ENCODE measurements around the gene SLC5A1. TPM values are rescaled to one million over a fixed set of nuclear protein-coding genes. Genes with fewer than 3 reads are reported as not detected.

SLC5A1 gene
- total RNA-seq, result not detected

DNA sequence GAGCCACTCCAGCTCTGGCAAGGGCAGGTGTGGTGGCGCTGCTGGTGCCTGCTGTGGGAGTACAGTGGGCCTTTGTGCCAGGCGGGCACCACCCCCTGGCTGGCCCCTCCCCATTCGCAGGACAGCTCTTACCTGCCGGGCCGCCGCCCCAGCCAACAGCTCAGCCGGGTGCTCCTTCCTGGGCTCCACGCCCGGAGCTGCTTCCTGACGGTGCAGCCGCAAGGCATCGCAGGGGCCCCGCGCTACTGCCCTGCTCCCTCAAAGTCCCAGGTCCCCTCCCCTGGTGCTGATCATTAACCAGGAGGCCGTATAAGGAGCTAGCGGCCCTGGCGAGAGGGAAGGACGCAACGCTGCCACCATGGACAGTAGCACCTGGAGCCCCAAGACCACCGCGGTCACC is at the start of gene SLC5A1:
TSS of gene SLC5A1 (plus strand) at position 338 of the 400 bp plus-strand sequence. CDS start at position 359, 21 bp downstream.
- ChIA-PET CTCF (no interaction called here), POLR2A (no interaction called here)
- ATAC-seq, result no peak
- Mint-ChIP-seq H3K9me3 (ENCODE audit: insufficient read depth) (no peaks in the 10 kb centered on the region), H3K4me3 (no peak within 1 kb of the TSS), H3K27me3 (ENCODE audit: low read depth) (peaks cover 74% of the 10 kb centered on the region), H3K27ac (no peak within 1 kb of the TSS), H3K4me1 (ENCODE audit: low read depth) (no peaks in the 10 kb centered on the region), H3K36me3 (ENCODE audit: low read depth) (no peaks in the 10 kb centered on the region)
- no peak for DNase-seq

DNA sequence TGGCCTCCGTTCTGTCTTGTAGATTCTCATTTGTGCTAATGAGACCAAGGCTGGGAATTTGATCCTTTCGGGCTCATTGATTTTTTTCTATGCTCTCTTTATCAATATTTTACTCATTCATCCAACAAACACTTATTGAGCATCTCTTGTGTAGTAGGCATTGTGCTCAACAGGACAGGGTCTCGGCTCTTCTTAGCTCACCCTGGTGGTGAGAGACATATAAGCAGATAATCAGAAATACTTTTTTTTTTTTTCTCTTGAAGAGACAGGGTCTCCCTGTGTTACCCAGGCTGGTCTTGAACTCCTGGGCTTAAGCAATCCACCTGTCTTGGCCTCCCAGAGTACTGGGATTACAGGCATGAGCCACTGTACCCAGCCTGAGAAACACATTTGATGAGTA is 48.0 kb upstream of the SLC5A1 start:
- POLR2A ChIA-PET, result interaction anchor here (0.7 kb wide), 1 partner anchor 254 kb away, joined by 3 read pairs; no protein-coding TSS in a partner anchor
- Mint-ChIP-seq H3K36me3 (ENCODE audit: low read depth) (no peaks in the 10 kb centered on the region), H3K9me3 (ENCODE audit: insufficient read depth) (no peaks in the 10 kb centered on the region), H3K27ac (no peak overlapping the region), H3K4me1 (ENCODE audit: low read depth) (no peaks in the 10 kb centered on the region), H3K27me3 (ENCODE audit: low read depth) (peaks cover 15% of the 10 kb centered on the region), H3K4me3 (no peak overlapping the region)
- DNase-seq, result no peak
- CTCF ChIA-PET, result no interaction called here
- ATAC-seq, result no peak

DNA sequence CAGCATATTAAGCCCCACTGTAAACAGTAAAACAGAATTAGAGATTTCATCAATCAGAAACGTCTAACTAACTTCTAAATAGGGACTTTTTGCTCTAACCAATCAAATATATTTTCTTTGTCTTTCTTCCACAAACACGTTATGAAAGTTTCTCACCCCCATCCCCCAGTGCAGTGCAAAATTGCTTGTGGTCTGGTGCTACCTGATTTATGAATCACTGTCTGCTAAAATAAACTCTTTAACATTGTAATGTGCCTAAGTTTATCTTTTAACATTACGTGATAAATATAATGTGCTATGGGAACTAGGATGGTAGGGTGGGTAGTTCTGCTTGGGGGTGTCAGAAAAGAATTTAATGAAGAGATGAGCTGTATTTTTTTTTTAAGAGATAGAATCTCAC is 47.3 kb upstream of the SLC5A1 start:
- ChIA-PET CTCF (no interaction called here), POLR2A (interaction anchor here (0.6 kb wide), 1 partner anchor 449 kb away, joined by 3 read pairs; no protein-coding TSS in a partner anchor)
- peaks cover 12% of the 10 kb centered on the region for H3K27me3 Mint-ChIP-seq (ENCODE audit: low read depth)
- no peaks in the 10 kb centered on the region for H3K36me3 Mint-ChIP-seq (ENCODE audit: low read depth)
- H3K4me3 Mint-ChIP-seq, result no peak overlapping the region
- H3K4me1 Mint-ChIP-seq (ENCODE audit: low read depth), result no peaks in the 10 kb centered on the region
- ATAC-seq, result no peak
- DNase-seq, result no peak
- H3K27ac Mint-ChIP-seq, result no peak overlapping the region
- no peaks in the 10 kb centered on the region for H3K9me3 Mint-ChIP-seq (ENCODE audit: insufficient read depth)

DNA sequence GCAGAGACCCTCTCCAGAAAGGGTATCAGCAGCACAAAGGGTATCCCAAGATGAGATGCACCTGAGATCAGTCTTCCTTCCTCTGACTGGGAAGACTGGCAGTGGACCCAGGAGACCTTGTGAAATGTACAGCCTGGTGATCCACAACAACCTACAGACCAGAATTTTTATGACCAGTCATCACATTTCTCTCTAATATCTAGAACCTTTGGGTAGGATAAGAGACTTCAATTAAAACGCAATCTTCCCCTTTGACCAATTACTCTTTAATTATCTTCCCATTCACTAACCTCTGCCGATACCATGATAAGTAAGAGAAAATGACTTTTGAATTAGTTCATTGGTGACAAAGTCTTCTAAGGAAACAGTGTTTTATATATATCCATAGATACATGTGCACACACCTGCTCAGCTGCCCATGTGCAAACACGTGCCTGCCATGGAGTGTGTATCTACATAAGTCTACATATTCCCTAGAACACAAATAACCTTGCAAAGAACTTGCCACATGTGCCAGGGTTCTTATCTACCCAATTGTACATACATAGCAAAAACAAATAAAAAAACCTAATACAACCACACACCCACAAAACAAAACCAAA is 44.2 kb upstream of the SLC5A1 start:
- Mint-ChIP-seq H3K4me3 (no peak overlapping the region), H3K4me1 (ENCODE audit: low read depth) (no peaks in the 10 kb centered on the region), H3K27ac (no peak overlapping the region), H3K9me3 (ENCODE audit: insufficient read depth) (no peaks in the 10 kb centered on the region), H3K36me3 (ENCODE audit: low read depth) (no peaks in the 10 kb centered on the region), H3K27me3 (ENCODE audit: low read depth) (peaks cover 14% of the 10 kb centered on the region)
- DNase-seq, result no peak
- POLR2A ChIA-PET, result no interaction called here
- ATAC-seq, result no peak
- CTCF ChIA-PET, result interaction anchor here (1.0 kb wide), 1 partner anchor 29 kb away, joined by 3 read pairs; no protein-coding TSS in a partner anchor

DNA sequence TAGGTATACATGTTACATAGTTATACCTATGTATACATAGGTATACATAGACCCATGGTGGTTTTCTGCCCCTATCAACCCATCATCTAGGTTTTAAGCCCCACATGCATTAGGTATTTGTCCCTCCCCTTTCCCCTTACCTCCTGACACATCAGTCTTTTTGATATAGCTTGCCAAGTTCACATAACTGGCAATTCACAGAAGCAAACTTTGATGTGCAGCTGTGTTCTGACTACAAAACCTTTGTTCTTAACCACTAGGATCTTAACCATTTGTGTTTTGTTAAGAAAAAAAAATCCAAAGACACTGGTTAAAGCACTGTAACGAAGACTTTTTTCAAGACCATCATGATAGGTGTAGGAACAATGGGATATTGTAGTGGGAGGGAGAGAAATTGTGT is 42.9 kb upstream of the SLC5A1 start:
- ChIA-PET CTCF (no interaction called here), POLR2A (no interaction called here)
- Mint-ChIP-seq H3K36me3 (ENCODE audit: low read depth) (no peaks in the 10 kb centered on the region), H3K27ac (no peak overlapping the region), H3K9me3 (ENCODE audit: insufficient read depth) (no peaks in the 10 kb centered on the region), H3K27me3 (ENCODE audit: low read depth) (peaks cover 14% of the 10 kb centered on the region), H3K4me1 (ENCODE audit: low read depth) (no peaks in the 10 kb centered on the region), H3K4me3 (no peak overlapping the region)
- DNase-seq, result no peak
- no peak for ATAC-seq

DNA sequence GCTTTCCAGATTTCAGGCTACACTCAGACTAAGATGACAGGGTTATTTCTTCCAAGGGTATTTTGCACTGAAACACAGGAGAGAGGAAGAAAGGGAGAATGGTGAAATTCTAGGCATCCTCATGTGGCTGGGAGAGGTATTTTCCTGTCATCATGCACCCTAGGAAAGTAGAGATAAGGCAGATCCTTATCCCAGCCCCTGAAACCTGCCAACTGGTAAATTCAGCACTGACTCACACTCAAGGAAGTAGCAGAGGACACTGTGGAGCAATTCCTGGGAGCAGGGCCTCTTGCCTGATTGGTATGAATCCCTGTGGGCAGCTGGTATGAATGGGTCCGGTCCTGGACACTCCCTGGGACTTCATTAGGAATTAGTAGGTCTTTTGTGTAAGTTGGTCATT is 37.6 kb upstream of the SLC5A1 start:
- Mint-ChIP-seq H3K27ac (no peak overlapping the region), H3K4me3 (no peak overlapping the region), H3K9me3 (ENCODE audit: insufficient read depth) (no peaks in the 10 kb centered on the region), H3K4me1 (ENCODE audit: low read depth) (no peaks in the 10 kb centered on the region), H3K27me3 (ENCODE audit: low read depth) (peaks cover 8% of the 10 kb centered on the region), H3K36me3 (ENCODE audit: low read depth) (no peaks in the 10 kb centered on the region)
- DNase-seq (no peak), ATAC-seq (no peak)
- ChIA-PET CTCF (no interaction called here), POLR2A (no interaction called here)

DNA sequence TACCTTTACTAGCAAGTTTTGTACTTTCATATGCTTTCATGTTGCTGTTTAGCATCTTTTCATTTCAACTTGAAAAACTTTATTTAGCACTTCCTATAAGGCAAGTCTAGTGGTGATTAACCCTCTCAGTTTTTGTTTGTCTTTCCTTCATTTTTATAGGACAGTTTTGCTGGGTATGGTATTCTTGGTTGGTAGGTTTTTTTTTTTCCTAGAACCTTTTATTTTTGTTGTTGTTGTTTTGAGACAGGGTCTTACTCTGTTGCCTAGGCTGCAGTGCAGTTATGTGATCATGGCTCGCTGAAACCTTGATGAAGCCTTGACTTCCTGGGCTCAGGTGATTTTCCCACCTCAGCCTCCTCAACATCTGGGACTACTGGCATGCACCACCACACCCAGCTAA is 29.9 kb upstream of the SLC5A1 start:
- no peaks in the 10 kb centered on the region for H3K4me1 Mint-ChIP-seq (ENCODE audit: low read depth)
- no peak overlapping the region for H3K4me3 Mint-ChIP-seq
- no peak overlapping the region for H3K27ac Mint-ChIP-seq
- peaks cover 7% of the 10 kb centered on the region for H3K27me3 Mint-ChIP-seq (ENCODE audit: low read depth)
- CTCF ChIA-PET, result no interaction called here
- peaks cover 6% of the 10 kb centered on the region for H3K9me3 Mint-ChIP-seq (ENCODE audit: insufficient read depth)
- no peak for ATAC-seq
- no peak for DNase-seq
- H3K36me3 Mint-ChIP-seq (ENCODE audit: low read depth), result no peaks in the 10 kb centered on the region
- POLR2A ChIA-PET, result no interaction called here

DNA sequence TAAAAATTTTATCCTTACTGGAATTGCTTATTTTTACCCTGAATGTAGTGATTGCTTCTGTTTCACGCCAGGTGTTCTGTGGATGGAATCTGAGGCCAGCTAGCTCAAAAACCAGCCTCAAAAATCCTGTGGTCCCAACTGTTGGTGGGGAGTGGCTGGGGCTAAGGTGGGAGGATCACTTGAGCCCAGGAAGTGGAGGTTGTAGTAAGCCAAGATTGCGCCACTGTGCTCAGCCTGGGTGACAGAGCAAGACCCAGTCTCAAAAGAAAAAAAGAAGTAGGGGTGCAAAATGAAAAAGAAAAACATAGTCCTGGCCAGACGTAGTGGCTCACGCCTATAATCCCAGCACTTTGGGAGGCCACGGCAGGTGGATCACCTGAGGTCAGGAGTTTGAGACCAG is 27.0 kb upstream of the SLC5A1 start:
- no peak overlapping the region for H3K27ac Mint-ChIP-seq
- H3K27me3 Mint-ChIP-seq (ENCODE audit: low read depth), result peaks cover 12% of the 10 kb centered on the region
- no peak for DNase-seq
- no peak overlapping the region for H3K4me3 Mint-ChIP-seq
- POLR2A ChIA-PET, result no interaction called here
- peaks cover 6% of the 10 kb centered on the region for H3K9me3 Mint-ChIP-seq (ENCODE audit: insufficient read depth)
- no peaks in the 10 kb centered on the region for H3K36me3 Mint-ChIP-seq (ENCODE audit: low read depth)
- ATAC-seq, result no peak
- H3K4me1 Mint-ChIP-seq (ENCODE audit: low read depth), result no peaks in the 10 kb centered on the region
- CTCF ChIA-PET, result no interaction called here

DNA sequence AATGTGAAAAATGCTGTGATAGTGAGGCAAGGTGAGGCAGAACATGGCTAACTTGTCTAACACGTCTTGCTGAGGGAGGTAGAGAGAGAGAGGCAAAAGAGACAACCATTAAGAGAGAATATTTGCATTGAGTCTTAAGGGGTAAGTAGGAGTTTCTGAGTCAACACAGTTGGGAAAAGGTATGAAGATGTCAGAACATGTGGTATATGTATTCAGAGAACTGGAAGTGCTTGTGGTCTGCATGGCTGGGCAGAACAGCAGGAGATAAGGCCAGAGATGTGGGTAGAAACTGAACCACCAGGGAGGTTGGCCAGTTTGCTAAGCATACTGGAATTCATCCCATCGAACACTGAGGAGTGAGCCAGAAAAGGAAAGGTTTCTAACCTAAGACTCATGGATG is 25.0 kb upstream of the SLC5A1 start:
- no peak for ATAC-seq
- H3K27ac Mint-ChIP-seq, result no peak overlapping the region
- CTCF ChIA-PET, result interaction anchor here (1.0 kb wide), 1 partner anchor 983 kb away, joined by 3 read pairs; no protein-coding TSS in a partner anchor
- POLR2A ChIA-PET, result no interaction called here
- peaks cover 6% of the 10 kb centered on the region for H3K9me3 Mint-ChIP-seq (ENCODE audit: insufficient read depth)
- H3K27me3 Mint-ChIP-seq (ENCODE audit: low read depth), result peaks cover 14% of the 10 kb centered on the region
- H3K4me3 Mint-ChIP-seq, result no peak overlapping the region
- H3K4me1 Mint-ChIP-seq (ENCODE audit: low read depth), result no peaks in the 10 kb centered on the region
- no peaks in the 10 kb centered on the region for H3K36me3 Mint-ChIP-seq (ENCODE audit: low read depth)
- no peak for DNase-seq

DNA sequence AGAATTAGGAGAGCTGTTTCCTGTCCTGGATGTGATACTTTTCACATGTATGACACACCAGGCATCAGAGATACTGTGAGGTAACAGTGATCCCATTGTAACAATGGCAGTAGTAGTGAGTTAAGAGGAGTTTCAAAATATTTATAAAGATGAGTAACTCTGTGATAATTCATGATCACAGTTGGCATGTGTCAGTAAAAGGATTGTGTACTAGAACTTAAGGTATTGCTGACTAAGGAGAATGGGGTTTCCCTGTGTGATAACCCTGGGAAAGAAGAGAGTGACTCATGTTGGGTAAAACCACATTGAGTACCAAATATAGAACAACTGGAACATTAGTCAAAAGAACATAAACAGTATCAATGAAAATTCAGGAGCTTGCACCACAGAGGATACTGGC is 22.9 kb upstream of the SLC5A1 start:
- no peaks in the 10 kb centered on the region for H3K4me1 Mint-ChIP-seq (ENCODE audit: low read depth)
- ChIA-PET CTCF (no interaction called here), POLR2A (no interaction called here)
- no peak overlapping the region for H3K4me3 Mint-ChIP-seq
- peaks cover 16% of the 10 kb centered on the region for H3K27me3 Mint-ChIP-seq (ENCODE audit: low read depth)
- DNase-seq, result no peak
- H3K36me3 Mint-ChIP-seq (ENCODE audit: low read depth), result no peaks in the 10 kb centered on the region
- no peak for ATAC-seq
- H3K9me3 Mint-ChIP-seq (ENCODE audit: insufficient read depth), result no peaks in the 10 kb centered on the region
- no peak overlapping the region for H3K27ac Mint-ChIP-seq

DNA sequence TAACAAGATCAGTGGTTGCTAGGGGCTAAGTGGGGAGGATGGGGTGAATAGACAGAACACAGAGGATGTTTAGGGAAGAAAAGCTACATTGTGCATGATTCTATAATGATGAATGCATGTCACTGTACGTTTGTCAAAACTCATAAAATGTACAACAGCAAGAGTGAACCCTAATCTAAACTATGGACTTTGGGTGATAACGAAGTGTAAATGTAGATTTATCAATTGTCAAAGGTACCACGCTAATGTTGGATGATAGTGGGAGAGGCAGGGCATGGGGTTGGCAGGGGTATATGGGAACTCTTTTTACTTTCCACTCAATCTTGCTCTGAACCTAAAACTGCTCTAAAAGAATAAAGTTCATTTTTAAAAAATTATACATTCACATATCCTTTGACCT is 21.3 kb upstream of the SLC5A1 start:
- Mint-ChIP-seq H3K4me3 (no peak overlapping the region), H3K27ac (no peak overlapping the region), H3K36me3 (ENCODE audit: low read depth) (no peaks in the 10 kb centered on the region), H3K9me3 (ENCODE audit: insufficient read depth) (no peaks in the 10 kb centered on the region), H3K27me3 (ENCODE audit: low read depth) (peaks cover 20% of the 10 kb centered on the region), H3K4me1 (ENCODE audit: low read depth) (no peaks in the 10 kb centered on the region)
- ATAC-seq (no peak), DNase-seq (no peak)
- POLR2A ChIA-PET, result no interaction called here
- CTCF ChIA-PET, result no interaction called here

DNA sequence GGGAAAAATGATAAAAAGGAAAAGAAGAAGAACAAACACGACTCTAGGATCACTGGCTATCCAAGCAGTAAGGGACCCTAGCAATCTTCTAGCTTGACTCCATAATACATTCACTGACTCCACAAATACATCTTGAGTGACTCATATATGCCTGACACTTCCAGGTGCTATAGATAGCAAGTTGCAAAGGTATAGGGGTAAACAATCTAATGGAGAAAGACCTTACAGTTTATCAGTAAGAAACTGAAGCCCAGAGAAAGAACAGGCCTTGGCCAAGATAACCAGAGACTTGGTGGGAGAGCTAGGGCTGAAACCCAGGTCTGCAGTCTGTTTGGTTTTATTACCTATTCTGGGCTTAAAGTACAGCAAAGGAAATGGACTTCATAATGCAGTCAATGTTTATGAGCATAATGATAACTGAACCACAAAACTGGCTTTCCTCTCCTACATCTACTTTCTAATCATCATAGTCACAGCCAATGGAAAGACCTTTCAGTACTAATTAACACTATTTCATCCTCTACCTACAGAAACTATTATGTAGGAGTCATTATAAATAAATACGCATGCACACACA is 19.7 kb upstream of the SLC5A1 start:
- Mint-ChIP-seq H3K4me1 (ENCODE audit: low read depth) (no peaks in the 10 kb centered on the region), H3K27me3 (ENCODE audit: low read depth) (peaks cover 17% of the 10 kb centered on the region), H3K4me3 (no peak overlapping the region), H3K36me3 (ENCODE audit: low read depth) (no peaks in the 10 kb centered on the region), H3K9me3 (ENCODE audit: insufficient read depth) (no peaks in the 10 kb centered on the region), H3K27ac (no peak overlapping the region)
- ATAC-seq, result no peak
- no peak for DNase-seq
- ChIA-PET POLR2A (no interaction called here), CTCF (no interaction called here)

DNA sequence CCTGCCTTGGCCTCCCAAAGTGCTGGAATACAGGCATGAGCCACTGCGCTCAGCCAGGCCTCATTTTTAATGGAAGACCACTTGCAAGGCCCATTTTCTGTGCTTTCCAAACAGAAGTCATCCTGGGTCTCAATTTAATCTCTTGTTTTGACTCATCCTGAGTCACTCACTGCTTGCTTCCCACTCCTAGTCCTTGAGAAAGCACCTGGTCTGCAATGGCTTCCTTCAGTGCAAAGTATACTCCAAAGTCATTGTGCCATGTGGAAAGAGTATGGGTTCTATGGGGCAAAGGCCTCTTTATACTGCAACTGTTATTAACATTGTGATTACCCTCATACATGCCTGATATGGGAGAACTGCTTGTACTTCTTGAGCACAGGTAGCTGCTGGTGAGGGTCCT is 18.3 kb upstream of the SLC5A1 start:
- CTCF ChIA-PET, result no interaction called here
- H3K4me3 Mint-ChIP-seq, result no peak overlapping the region
- no peaks in the 10 kb centered on the region for H3K36me3 Mint-ChIP-seq (ENCODE audit: low read depth)
- H3K27me3 Mint-ChIP-seq (ENCODE audit: low read depth), result peaks cover 20% of the 10 kb centered on the region
- H3K9me3 Mint-ChIP-seq (ENCODE audit: insufficient read depth), result no peaks in the 10 kb centered on the region
- POLR2A ChIA-PET, result no interaction called here
- ATAC-seq (no peak), DNase-seq (no peak)
- no peak overlapping the region for H3K27ac Mint-ChIP-seq
- H3K4me1 Mint-ChIP-seq (ENCODE audit: low read depth), result no peaks in the 10 kb centered on the region
